Left lung (tissue), 10 donors: Measurements from ENCODE around the gene MACO1. TPM values are rescaled to one million over a fixed set of nuclear protein-coding genes. Genes with fewer than 3 reads are reported as not detected.

ENCODE experiments used
- ATAC-seq: fragments of 200-7000 bp; cut with Tn5 transposase; one replicate; pipeline ENCODE4 v1.9.1; 2020; ENCODE audit warnings: moderate library complexity
- DNase-seq, 4 donors: peaks; one replicate each; pipeline ENCODE4 v3.0.0-alpha.2; 2013 to 2020
- H3K27ac ChIP-seq, 2 donors: fragments of 200-600 bp; sonication (generic) in 1 of 2; one replicate each; pipeline versions ENCODE4 v1.5.0 to v1.8.0; 2020 to 2021
- H3K27me3 ChIP-seq, 2 donors: fragments of 200-600 bp; sonication (generic) in 1 of 2; one replicate each; pipeline versions ENCODE4 v1.5.0 to v1.8.0; 2020 to 2021
- H3K36me3 ChIP-seq, 2 donors: fragments of 200-600 bp; sonication (generic) in 1 of 2; one replicate each; pipeline versions ENCODE4 v1.5.0 to v1.8.0; 2020 to 2021
- H3K4me1 ChIP-seq, 2 donors: fragments of 200-600 bp; one replicate each; pipeline ENCODE4 v1.8.0; 2021
- H3K4me3 ChIP-seq, 2 donors: fragments of 200-600 bp; sonication (generic) in 1 of 2; one replicate each; pipeline versions ENCODE4 v1.5.0 to v1.8.0; 2020 to 2021; ENCODE audit warnings: mild to moderate bottlenecking in 1 of 2
- H3K9me3 ChIP-seq, 2 donors: fragments of 200-600 bp; sonication (generic) in 1 of 2; one replicate each; pipeline versions ENCODE4 v1.5.0 to v1.8.0; 2020 to 2021
- intact Hi-C, 2 donors: fragments of 100-400 bp; cut with DNase I; formaldehyde crosslinking; loops; one replicate each; pipeline versions ENCODE4 v1.11.2 to v1.14.2; 2022
- polyA plus RNA-seq, 6 donors: library from polyadenylated mRNA; unstranded; fragments of 120-200 nt; gene quantifications; one replicate each; pipeline ENCODE4 v1.2.1, GENCODE V29; 2013; ENCODE audit not compliant: insufficient read length in 6 of 6
- total RNA-seq, 2 donors: library from RNA; stranded (reverse); fragmentation: NEBNext Ultra II Directional; extraction: Animal tissue kit (Norgen Biotek cat#: 25700); gene quantifications; one replicate each; pipeline ENCODE4 v1.2.1, GENCODE V29; 2021
- TF ChIP-seq, protein P1 (sequence below), 2 donors: fragments of 200-600 bp; sonication (generic) in 1 of 2; IDR thresholded peaks; one replicate each; pipeline versions ENCODE4 v1.5.0 to v1.8.0; 2021; ENCODE audit warnings: antibody characterized with exemption in 2 of 2
- donor health status: DM: no; HTN: yes; CAD: no.
- donor health status: DM: no; HTN: no; CAD: no.

MACO1 gene
- total and polyA plus RNA-seq, 8 donors: 18.8 to 26.7 (median 25.6) TPM

DNA sequence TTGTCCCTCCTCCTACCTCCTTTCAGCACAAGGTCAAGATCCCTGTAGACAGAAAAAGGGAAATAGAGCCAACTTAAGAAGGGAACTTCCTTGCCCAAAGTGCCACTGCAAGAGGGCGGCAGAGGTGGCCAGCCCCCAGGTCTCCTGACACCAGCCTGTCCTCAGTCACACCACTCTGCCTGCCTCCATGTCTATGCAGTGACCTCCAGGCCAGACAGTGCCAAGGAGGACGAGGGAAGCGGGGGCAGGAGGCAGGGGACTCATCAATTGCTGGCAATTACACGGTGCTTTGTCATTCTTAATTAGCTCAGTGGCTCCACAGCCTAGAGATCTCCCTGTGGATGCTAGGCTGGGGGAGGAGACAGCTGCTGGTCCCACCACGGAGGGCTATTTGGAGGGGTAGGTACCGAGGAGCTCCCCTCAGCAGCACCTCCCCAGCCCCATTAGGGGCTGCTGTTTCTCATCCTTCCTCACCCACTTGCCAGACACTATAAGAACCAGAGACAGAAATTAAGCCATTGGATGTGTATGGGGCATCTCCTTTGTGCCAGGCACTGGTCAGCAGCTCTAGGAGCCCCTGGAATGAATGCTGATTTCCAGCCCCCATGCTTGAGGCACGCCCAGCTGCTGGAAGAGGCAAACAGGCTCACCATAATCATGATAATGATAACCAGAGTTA lies 106.6 kb downstream of the MACO1 start:
- Histone ChIP-seq H3K27me3 (no peaks in the 10 kb centered on the region), H3K27ac (no peak overlapping the region), H3K9me3 (no peaks in the 10 kb centered on the region), H3K4me3 (no peak overlapping the region), H3K36me3 (no peaks in the 10 kb centered on the region), H3K4me1 (no peaks in the 10 kb centered on the region)
- TF ChIP-seq, protein P1, sequence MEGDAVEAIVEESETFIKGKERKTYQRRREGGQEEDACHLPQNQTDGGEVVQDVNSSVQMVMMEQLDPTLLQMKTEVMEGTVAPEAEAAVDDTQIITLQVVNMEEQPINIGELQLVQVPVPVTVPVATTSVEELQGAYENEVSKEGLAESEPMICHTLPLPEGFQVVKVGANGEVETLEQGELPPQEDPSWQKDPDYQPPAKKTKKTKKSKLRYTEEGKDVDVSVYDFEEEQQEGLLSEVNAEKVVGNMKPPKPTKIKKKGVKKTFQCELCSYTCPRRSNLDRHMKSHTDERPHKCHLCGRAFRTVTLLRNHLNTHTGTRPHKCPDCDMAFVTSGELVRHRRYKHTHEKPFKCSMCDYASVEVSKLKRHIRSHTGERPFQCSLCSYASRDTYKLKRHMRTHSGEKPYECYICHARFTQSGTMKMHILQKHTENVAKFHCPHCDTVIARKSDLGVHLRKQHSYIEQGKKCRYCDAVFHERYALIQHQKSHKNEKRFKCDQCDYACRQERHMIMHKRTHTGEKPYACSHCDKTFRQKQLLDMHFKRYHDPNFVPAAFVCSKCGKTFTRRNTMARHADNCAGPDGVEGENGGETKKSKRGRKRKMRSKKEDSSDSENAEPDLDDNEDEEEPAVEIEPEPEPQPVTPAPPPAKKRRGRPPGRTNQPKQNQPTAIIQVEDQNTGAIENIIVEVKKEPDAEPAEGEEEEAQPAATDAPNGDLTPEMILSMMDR (IDR thresholded peaks at IDR 0.05): no peak
- no peak for ATAC-seq
- DNase-seq: no peak
- intact Hi-C loops: no loop called here

DNA sequence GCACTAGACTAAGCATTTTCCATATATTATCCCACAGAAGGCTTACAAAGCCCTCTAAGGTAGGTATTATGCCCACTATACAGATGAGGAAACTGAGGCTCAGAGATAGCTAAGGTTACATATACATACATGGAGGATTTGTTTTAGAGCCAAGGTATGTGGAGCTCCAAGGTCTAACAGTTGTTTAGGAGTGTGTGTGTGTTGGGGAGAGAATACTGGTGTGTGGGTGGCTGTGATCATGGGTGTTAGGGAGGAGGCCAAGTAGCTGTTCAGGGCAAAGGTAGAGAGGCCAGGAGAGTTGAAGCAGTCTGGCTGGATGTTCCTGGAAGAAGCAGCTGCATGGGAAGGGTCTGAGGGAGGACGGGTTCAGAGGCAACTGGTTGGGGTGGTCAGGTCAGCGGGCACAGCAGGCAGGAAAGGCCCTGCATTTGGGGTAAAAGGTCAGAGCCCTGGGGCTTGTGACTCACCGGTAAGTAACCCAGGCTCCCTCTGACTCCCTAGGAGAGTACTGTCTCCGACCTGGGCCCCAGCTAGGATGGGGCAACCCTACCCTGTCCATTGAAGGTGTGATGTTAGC lies 107.6 kb downstream of the MACO1 start:
- no peak for DNase-seq
- intact Hi-C loops: no loop called here

DNA sequence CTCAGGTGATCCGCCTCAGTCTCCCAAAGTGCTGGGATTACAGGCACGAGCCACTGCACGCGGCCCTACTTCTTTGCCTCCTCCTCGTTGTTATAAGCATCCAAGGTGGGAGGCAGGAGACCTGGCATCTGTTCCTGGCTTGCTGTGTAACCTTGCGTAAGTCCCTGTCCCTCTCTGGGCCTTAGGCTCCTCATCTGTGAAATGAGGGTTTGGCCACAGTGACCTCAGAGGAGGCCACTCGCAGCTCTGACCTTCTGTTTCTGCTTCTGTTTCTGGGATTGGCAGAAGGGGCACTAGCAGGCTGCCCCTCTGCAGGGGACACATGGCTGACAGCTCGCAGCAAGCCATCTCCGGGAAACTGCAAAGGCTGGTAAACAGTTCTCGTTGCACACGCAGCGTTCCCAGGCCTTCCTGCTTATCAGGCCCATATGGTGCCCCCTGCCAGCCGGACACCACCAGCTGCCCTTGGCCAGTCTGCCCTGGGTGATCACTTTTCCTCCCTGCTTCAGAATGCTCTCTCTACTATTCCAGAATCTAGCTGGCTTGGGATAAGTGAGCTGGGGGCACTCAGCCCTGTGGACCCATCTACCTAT lies 110.1 kb downstream of the MACO1 start:
- intact Hi-C loops: no loop called here
- no peak for DNase-seq
- no peak overlapping the region for H3K27ac ChIP-seq
- no peaks in the 10 kb centered on the region for H3K36me3 ChIP-seq
- TF ChIP-seq, protein P1 (IDR thresholded peaks at IDR 0.05): no peak
- no peaks in the 10 kb centered on the region for H3K27me3 ChIP-seq
- no peak overlapping the region for H3K4me3 ChIP-seq
- no peak for ATAC-seq
- H3K4me1 ChIP-seq: peaks cover 11 to 24% of the 10 kb centered on the region in 2 donors
- H3K9me3 ChIP-seq: no peaks in the 10 kb centered on the region

More for the DNA sequence above, 107.6 kb downstream of the MACO1 start:
- H3K27ac ChIP-seq: no peak overlapping the region
- H3K4me3 ChIP-seq: no peak overlapping the region
- ATAC-seq: no peak
- no peaks in the 10 kb centered on the region for H3K9me3 ChIP-seq
- H3K27me3 ChIP-seq: no peaks in the 10 kb centered on the region
- H3K4me1 ChIP-seq: peaks cover 0 to 3% of the 10 kb centered on the region in 2 donors
- no peaks in the 10 kb centered on the region for H3K36me3 ChIP-seq
- TF ChIP-seq, protein P1 (IDR thresholded peaks at IDR 0.05): no peak

DNA sequence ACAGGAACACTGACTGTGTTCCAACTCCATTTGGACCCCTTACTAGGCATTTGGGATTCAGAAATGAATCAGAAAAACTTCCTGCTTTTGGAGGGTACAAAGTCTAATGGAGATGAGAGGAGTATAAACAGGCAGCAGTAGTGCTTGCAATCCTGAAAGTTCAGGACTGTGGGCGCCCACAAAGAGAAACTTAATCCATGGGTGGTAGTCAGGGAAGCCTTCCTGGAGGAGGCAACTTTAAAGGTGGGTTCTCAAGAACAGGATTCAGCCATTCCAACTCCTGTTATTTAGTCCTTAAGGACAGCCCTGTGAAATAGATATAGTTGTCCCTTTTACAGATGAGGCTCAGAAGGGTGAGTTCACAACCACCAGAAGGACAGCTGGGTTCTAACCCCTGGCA lies 110.7 kb downstream of the MACO1 start:
- no peak for DNase-seq
- ATAC-seq: no peak
- Histone ChIP-seq H3K4me1 (peaks cover 11 to 28% of the 10 kb centered on the region in 2 donors), H3K36me3 (no peaks in the 10 kb centered on the region), H3K27ac (no peak overlapping the region), H3K9me3 (no peaks in the 10 kb centered on the region), H3K27me3 (no peaks in the 10 kb centered on the region), H3K4me3 (no peak overlapping the region)
- TF ChIP-seq, protein P1 (IDR thresholded peaks at IDR 0.05): no peak
- intact Hi-C loops: no loop called here

DNA sequence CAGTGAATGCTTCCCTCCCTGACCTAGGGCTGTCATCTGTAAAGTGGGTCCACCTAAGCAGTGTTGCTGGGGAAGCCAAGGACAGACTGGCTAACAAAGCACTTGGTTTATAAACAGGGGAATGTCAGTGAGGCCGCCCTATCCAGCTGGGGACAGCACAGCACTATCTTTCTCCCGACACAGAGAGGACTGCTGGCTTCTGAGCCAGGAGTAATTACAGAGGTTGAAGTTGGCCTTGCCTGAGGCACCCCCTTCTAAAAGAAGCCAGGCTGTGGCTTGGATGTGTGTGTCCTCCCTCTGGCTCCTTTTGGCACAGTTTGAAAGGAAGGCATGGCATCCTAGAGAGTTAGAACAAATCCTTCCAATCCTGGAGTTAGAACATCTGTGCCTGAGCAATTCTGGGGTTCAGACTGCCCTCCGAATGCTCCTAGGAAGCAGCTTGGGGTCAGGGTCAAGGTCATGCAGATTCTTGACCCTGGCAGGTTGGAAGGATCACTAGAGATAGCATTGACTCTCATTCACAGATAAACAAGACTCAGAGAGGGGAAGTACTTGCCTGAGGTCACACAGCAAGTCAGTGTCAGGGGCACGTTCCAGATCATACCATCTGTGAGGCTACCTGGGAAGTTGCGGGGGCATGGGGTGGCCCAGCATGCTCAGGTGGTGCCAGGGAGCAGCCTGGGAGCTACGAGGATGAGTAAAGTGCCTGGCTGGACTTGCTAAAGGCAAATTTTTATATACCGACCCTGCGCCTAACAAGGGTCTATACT lies 111.4 kb downstream of the MACO1 start:
- Histone ChIP-seq H3K36me3 (no peaks in the 10 kb centered on the region), H3K27ac (no peak overlapping the region), H3K9me3 (no peaks in the 10 kb centered on the region), H3K4me3 (no peak overlapping the region), H3K27me3 (no peaks in the 10 kb centered on the region), H3K4me1 (peaks cover 11 to 32% of the 10 kb centered on the region in 2 donors)
- TF ChIP-seq, protein P1 (IDR thresholded peaks at IDR 0.05): no peak
- ATAC-seq (no peak), DNase-seq (peak in 1 of 4 donors; percentile 24)
- intact Hi-C loops: no loop called here
